Kidney epithelial cell (primary cell): ENCODE data around the gene RNF146. TPM values are rescaled to one million over a fixed set of nuclear protein-coding genes. Genes with fewer than 3 reads are reported as not detected.

ENCODE experiments used
- DNase-seq: peaks from one replicate; pipeline ENCODE4 v3.0.0-alpha.2; 2010; ENCODE audit warnings: low read depth
- H3K27me3 ChIP-seq: 2 replicates; pipeline ENCODE4 v1.6.0; 2011; ENCODE audit warnings: low read length; ENCODE audit not compliant: control insufficient read depth, insufficient read depth
- H3K36me3 ChIP-seq: 2 replicates; pipeline ENCODE4 v1.5.1; 2011; ENCODE audit warnings: low read length; ENCODE audit not compliant: control insufficient read depth, insufficient read depth
- H3K4me3 ChIP-seq: 2 replicates; pipeline ENCODE4 v1.5.1; 2011; ENCODE audit warnings: low read depth, mild to moderate bottlenecking, control low read depth, low read length
- CTCF ChIP-seq: IDR thresholded peaks from 2 replicates; pipeline ENCODE4 v1.5.1; 2011; ENCODE audit warnings: mild to moderate bottlenecking, moderate library complexity, low read length, control low read depth, inconsistent platforms; ENCODE audit not compliant: insufficient read depth, poor library complexity, severe bottlenecking
- total RNA-seq: library from RNA; depleted of rRNA; stranded (reverse); fragments of >200 nt; gene quantifications from 2 replicates; pipeline ENCODE4 v1.2.3, GENCODE V29; 2015

The RNF146 gene
- total RNA-seq, 1 donor from 2014 or later, result 36.2 TPM

GRCh38 chr6:127300411-127300810, 33.7 kb downstream of the RNF146 start:
- H3K36me3 ChIP-seq, result no peaks in the 10 kb centered on the region
- no peak for TF ChIP-seq CTCF
- H3K27me3 ChIP-seq, result no peaks in the 10 kb centered on the region
- H3K4me3 ChIP-seq, result no peak overlapping the region
- peak; percentile 19 for DNase-seq

- no peak for TF ChIP-seq CTCF
- DNase-seq, result no peak
- Histone ChIP-seq H3K4me3 (no peak overlapping the region), H3K27me3 (no peaks in the 10 kb centered on the region), H3K36me3 (no peaks in the 10 kb centered on the region)
Observed at GRCh38 chr6:127301199-127301700, 34.6 kb downstream of the RNF146 start.

- no peak for DNase-seq
- no peak overlapping the region for H3K4me3 ChIP-seq
- H3K36me3 ChIP-seq, result no peaks in the 10 kb centered on the region
- peak; percentile 48 for TF ChIP-seq CTCF
- no peaks in the 10 kb centered on the region for H3K27me3 ChIP-seq
Observed at GRCh38 chr6:127302728-127303660, 36.3 kb downstream of the RNF146 start.

GRCh38 chr6:127303917-127304316, 37.3 kb downstream of the RNF146 start:
- TF ChIP-seq CTCF, result no peak
- H3K4me3 ChIP-seq, result no peak overlapping the region

GRCh38 chr6:127305741-127306140, 39.1 kb downstream of the RNF146 start:
- Histone ChIP-seq H3K36me3 (no peaks in the 10 kb centered on the region), H3K27me3 (no peaks in the 10 kb centered on the region), H3K4me3 (no peak overlapping the region)
- no peak for DNase-seq
- no peak for TF ChIP-seq CTCF

More at GRCh38 chr6:127303917-127304316, 37.3 kb downstream of the RNF146 start:
- H3K36me3 ChIP-seq, result no peaks in the 10 kb centered on the region
- H3K27me3 ChIP-seq, result no peaks in the 10 kb centered on the region
- DNase-seq, result no peak
